ENCODE measurements around the gene SPRYD3. TPM values are rescaled to one million over a fixed set of nuclear protein-coding genes. Genes with fewer than 3 reads are reported as not detected.

The SPRYD3 gene
- total RNA-seq, 1 experiment from 2014 or later, result 12.9 TPM

GRCh38 chr12:53049571-53050318 is 29.4 kb downstream of the SPRYD3 start, which contains the start of gene TNS2:
Gene TNS2 (plus strand): TSS chr12:53050065. CDS start chr12:53050186, 121 bp downstream.
- Mint-ChIP-seq H3K36me3 (ENCODE audit: insufficient read depth, unreplicated experiment) (peaks cover 48% of the 10 kb centered on the region), H3K4me3 (ENCODE audit: low read depth, unreplicated experiment) (no peak within 1 kb of the TSS), H3K9me3 (ENCODE audit: low read depth, unreplicated experiment) (no peaks in the 10 kb centered on the region), H3K27ac (ENCODE audit: unreplicated experiment) (peak within 1 kb of the TSS; percentile 21), H3K27me3 (ENCODE audit: unreplicated experiment) (no peaks in the 10 kb centered on the region), H3K4me1 (ENCODE audit: low read depth, unreplicated experiment) (peaks cover 27% of the 10 kb centered on the region)
- DNase-seq, result no peak
- CTCF ChIA-PET, result no interaction called here
- intact Hi-C loops (cut with micrococcal nuclease; ENCODE audit: unreplicated experiment), result no loop called here
- no peak for TF ChIP-seq CTCF (IDR thresholded peaks at IDR 0.05; ENCODE audit: unreplicated experiment)
- no TSS peak for BruUV-seq (replicated peaks)

- intact Hi-C loops (cut with micrococcal nuclease; ENCODE audit: unreplicated experiment), result no loop called here
- H3K4me3 Mint-ChIP-seq (ENCODE audit: low read depth, unreplicated experiment), result no peak overlapping the region
- no peak for TF ChIP-seq CTCF (IDR thresholded peaks at IDR 0.05; ENCODE audit: unreplicated experiment)
- DNase-seq, result no peak
- no TSS peak for BruUV-seq (replicated peaks)
- H3K9me3 Mint-ChIP-seq (ENCODE audit: low read depth, unreplicated experiment), result no peaks in the 10 kb centered on the region
- no peaks in the 10 kb centered on the region for H3K27me3 Mint-ChIP-seq (ENCODE audit: unreplicated experiment)
- peak overlapping the region; percentile 21 for H3K27ac Mint-ChIP-seq (ENCODE audit: unreplicated experiment)
- H3K4me1 Mint-ChIP-seq (ENCODE audit: low read depth, unreplicated experiment), result peaks cover 32% of the 10 kb centered on the region
- CTCF ChIA-PET, result interaction anchor here (0.7 to 1.2 kb wide), 2 partner anchors 11 to 13 kb away, joined by 3 read pairs; no protein-coding TSS in a partner anchor
- peaks cover 49% of the 10 kb centered on the region for H3K36me3 Mint-ChIP-seq (ENCODE audit: insufficient read depth, unreplicated experiment)
Measured at GRCh38 chr12:53048780-53049401, 30.3 kb downstream of the SPRYD3 start.

GRCh38 chr12:53048033-53048779 is 31.0 kb downstream of the SPRYD3 start:
- no peak for TF ChIP-seq CTCF (IDR thresholded peaks at IDR 0.05; ENCODE audit: unreplicated experiment)
- DNase-seq, result peak; percentile 65
- Mint-ChIP-seq H3K27ac (ENCODE audit: unreplicated experiment) (peak overlapping the region; percentile 21), H3K4me1 (ENCODE audit: low read depth, unreplicated experiment) (peaks cover 32% of the 10 kb centered on the region), H3K27me3 (ENCODE audit: unreplicated experiment) (no peaks in the 10 kb centered on the region), H3K4me3 (ENCODE audit: low read depth, unreplicated experiment) (peak overlapping the region; percentile 24), H3K9me3 (ENCODE audit: low read depth, unreplicated experiment) (no peaks in the 10 kb centered on the region), H3K36me3 (ENCODE audit: insufficient read depth, unreplicated experiment) (peaks cover 47% of the 10 kb centered on the region)
- no TSS peak for BruUV-seq (replicated peaks)
- intact Hi-C loops (cut with micrococcal nuclease; ENCODE audit: unreplicated experiment), result no loop called here
- CTCF ChIA-PET, result interaction anchor here (0.7 to 1.6 kb wide), 6 partner anchors 10 to 149 kb away, joined by 3 to 7 read pairs (median 3); partner anchors contain the start of gene SPRYD3

GRCh38 chr12:53047221-53048032 is 31.8 kb downstream of the SPRYD3 start:
- BruUV-seq (replicated peaks), result no TSS peak

More at GRCh38 chr12:53047221-53048032, 31.8 kb downstream of the SPRYD3 start:
- Mint-ChIP-seq H3K4me3 (ENCODE audit: low read depth, unreplicated experiment) (peak overlapping the region; percentile 80), H3K27ac (ENCODE audit: unreplicated experiment) (peak overlapping the region; percentile 72), H3K4me1 (ENCODE audit: low read depth, unreplicated experiment) (peaks cover 32% of the 10 kb centered on the region), H3K36me3 (ENCODE audit: insufficient read depth, unreplicated experiment) (peaks cover 53% of the 10 kb centered on the region), H3K9me3 (ENCODE audit: low read depth, unreplicated experiment) (no peaks in the 10 kb centered on the region), H3K27me3 (ENCODE audit: unreplicated experiment) (no peaks in the 10 kb centered on the region)
- TF ChIP-seq CTCF (IDR thresholded peaks at IDR 0.05; ENCODE audit: unreplicated experiment), result peak; percentile 31
- intact Hi-C loops (cut with micrococcal nuclease; ENCODE audit: unreplicated experiment), result no loop called here
- peak; percentile 70 for DNase-seq
- CTCF ChIA-PET, result interaction anchor here (0.6 to 1.6 kb wide), 5 partner anchors 14 to 150 kb away, joined by 3 to 7 read pairs (median 3); partner anchors contain the start of genes CSAD, SPRYD3 and ZNF740

Data from Calu3 (cell line).